Gastrocnemius medialis (tissue), 4 donors: ENCODE results near the gene RTN4RL1. TPM values are rescaled to one million over a fixed set of nuclear protein-coding genes. Genes with fewer than 3 reads are reported as not detected.
A peak's percentile ranks its signal among the peaks of the same experiment; 100 is the strongest.

Experiments used
- ATAC-seq, 2 donors: fragments of 150-250 bp; one replicate each; pipeline ENCODE4 v1.9.1; 2016
- DNase-seq, 2 donors: peaks; one replicate each; pipeline ENCODE4 v3.0.0-alpha.2; 2019
- H3K27ac ChIP-seq, 4 donors: fragments of 200-600 bp; sonication (generic); 1 replicate in 1 of 4; 2 replicates in 3 of 4; pipeline ENCODE4 v1.5.1; 2016 to 2018; ENCODE audit warnings: mild to moderate bottlenecking in 2 of 4, moderate library complexity in 1 of 4
- H3K27me3 ChIP-seq, 3 donors: fragments of 200-600 bp; sonication (generic) in 2 of 3; 1 replicate in 1 of 3; 2 replicates in 2 of 3; pipeline versions ENCODE4 v1.5.1 to v1.6.0; 2016 to 2019; ENCODE audit warnings: mild to moderate bottlenecking in 1 of 3, moderate library complexity in 1 of 3
- H3K36me3 ChIP-seq, 2 donors: fragments of 200-600 bp; sonication (generic) in 1 of 2; one replicate each; pipeline ENCODE4 v1.5.1; 2017 to 2018
- H3K4me1 ChIP-seq, 2 donors: fragments of 200-600 bp; sonication (generic) in 1 of 2; one replicate each; pipeline ENCODE4 v1.5.1; 2016 to 2017; ENCODE audit warnings: mild to moderate bottlenecking in 2 of 2
- H3K4me3 ChIP-seq, 4 donors: fragments of 200-600 bp; sonication (generic) in 3 of 4; 1 replicate in 1 of 4; 2 replicates in 3 of 4; pipeline ENCODE4 v1.5.1; 2016 to 2019; ENCODE audit warnings: mild to moderate bottlenecking in 2 of 4
- H3K9me3 ChIP-seq, 3 donors: fragments of 200-600 bp; sonication (generic) in 2 of 3; 1 replicate in 1 of 3; 2 replicates in 2 of 3; pipeline ENCODE4 v1.5.1; 2016 to 2019
- POLR2A ChIP-seq, 2 donors: fragments of 450-650 bp; IDR thresholded peaks; one replicate each; pipeline ENCODE4 v1.6.1; 2017; ENCODE audit warnings: antibody characterized with exemption in 2 of 2, mild to moderate bottlenecking in 2 of 2, moderate library complexity in 2 of 2
- in situ Hi-C, 4 donors: fragments of 200-750 bp; cut with MboI; loops; one replicate each; pipeline versions ENCODE4 v1.15.0 to v1.8.0; 2017; ENCODE audit warnings: low sequenced_read_pairs in 4 of 4
- intact Hi-C: fragments of 100-400 bp; cut with DNase I; formaldehyde crosslinking; loops from one replicate; pipeline ENCODE4 v1.15.1; 2023; ENCODE audit warnings: low total_unique reads
- total RNA-seq, 4 donors: library from RNA; depleted of rRNA; stranded (reverse); fragments of >200 nt; gene quantifications; one replicate each; pipeline versions ENCODE4 v1.1.0 to v1.2.3, GENCODE V29; 2016
- TF ChIP-seq, protein P1 (sequence below), 5 experiments: fragments of 450-650 bp in 3 of 5; fragments of 200-600 bp in 2 of 5; sonication (generic) in 2 of 5; IDR thresholded peaks in 4 of 5; conservative IDR thresholded peaks in 1 of 5; 1 replicate in 4 of 5; 2 replicates in 1 of 5; pipeline ENCODE4 v1.5.1; 2016 to 2019; ENCODE audit warnings: antibody characterized with exemption in 5 of 5, mild to moderate bottlenecking in 3 of 5, moderate library complexity in 3 of 5

RTN4RL1 gene
- total RNA-seq, 4 donors from 2014 or later, result 0.31 to 1.7 (median 1.2) TPM

DNA sequence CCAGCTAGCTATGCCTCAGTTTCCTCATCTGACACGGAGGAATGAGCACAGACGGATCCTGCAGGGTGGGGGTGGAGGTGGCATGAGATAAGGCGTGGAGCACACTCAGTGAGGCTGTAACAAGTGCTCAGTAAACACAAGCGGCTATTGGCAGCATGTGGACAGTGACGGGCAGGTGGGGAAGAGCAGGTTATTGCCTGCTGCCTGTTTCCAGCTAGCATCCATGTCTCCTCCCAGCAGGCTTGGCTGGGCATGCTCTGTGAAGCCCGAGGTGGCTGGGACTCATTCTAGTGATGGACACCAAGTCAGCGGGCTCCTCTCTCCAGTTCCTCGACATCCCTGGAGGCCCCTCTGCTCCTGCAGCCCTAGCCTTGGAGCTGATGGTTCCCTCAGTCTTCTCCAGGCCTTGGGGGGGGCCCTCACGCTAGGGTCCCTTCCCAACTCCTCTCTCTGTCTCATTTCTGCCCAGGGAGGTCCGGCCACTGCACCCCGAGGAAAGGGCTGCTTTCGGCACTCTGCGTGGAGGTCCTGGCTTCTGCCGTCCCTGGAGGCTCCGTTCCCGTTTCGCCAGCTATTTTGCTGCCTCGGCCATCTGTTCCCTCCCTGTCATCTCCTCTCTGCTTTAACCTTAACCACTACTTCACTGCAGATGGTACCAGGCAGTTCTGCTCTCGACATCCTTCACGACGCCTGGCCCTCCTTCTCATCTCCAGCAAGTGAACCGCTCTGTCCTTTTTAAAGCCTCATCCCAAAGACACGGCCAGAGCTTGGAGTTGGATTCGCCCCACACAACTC, 6.2 kb downstream of the RTN4RL1 start:
- intact Hi-C loops, result no loop called here
- DNase-seq, result no peak
- no peak overlapping the region for H3K4me3 ChIP-seq
- no peak for TF ChIP-seq POLR2A (IDR thresholded peaks at IDR 0.05)
- TF ChIP-seq, protein P1, sequence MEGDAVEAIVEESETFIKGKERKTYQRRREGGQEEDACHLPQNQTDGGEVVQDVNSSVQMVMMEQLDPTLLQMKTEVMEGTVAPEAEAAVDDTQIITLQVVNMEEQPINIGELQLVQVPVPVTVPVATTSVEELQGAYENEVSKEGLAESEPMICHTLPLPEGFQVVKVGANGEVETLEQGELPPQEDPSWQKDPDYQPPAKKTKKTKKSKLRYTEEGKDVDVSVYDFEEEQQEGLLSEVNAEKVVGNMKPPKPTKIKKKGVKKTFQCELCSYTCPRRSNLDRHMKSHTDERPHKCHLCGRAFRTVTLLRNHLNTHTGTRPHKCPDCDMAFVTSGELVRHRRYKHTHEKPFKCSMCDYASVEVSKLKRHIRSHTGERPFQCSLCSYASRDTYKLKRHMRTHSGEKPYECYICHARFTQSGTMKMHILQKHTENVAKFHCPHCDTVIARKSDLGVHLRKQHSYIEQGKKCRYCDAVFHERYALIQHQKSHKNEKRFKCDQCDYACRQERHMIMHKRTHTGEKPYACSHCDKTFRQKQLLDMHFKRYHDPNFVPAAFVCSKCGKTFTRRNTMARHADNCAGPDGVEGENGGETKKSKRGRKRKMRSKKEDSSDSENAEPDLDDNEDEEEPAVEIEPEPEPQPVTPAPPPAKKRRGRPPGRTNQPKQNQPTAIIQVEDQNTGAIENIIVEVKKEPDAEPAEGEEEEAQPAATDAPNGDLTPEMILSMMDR (IDR thresholded peaks at IDR 0.05 in 4 of 5, conservative IDR thresholded peaks at IDR 0.05 in 1 of 5), result no peak
- H3K27ac ChIP-seq, result no peak overlapping the region
- H3K27me3 ChIP-seq, result no peaks in the 10 kb centered on the region
- in situ Hi-C loops, result no loop called here
- no peaks in the 10 kb centered on the region for H3K9me3 ChIP-seq
- no peak for ATAC-seq
- H3K4me1 ChIP-seq, result peaks cover 5 to 10% of the 10 kb centered on the region in 2 donors
- H3K36me3 ChIP-seq, result no peaks in the 10 kb centered on the region

DNA sequence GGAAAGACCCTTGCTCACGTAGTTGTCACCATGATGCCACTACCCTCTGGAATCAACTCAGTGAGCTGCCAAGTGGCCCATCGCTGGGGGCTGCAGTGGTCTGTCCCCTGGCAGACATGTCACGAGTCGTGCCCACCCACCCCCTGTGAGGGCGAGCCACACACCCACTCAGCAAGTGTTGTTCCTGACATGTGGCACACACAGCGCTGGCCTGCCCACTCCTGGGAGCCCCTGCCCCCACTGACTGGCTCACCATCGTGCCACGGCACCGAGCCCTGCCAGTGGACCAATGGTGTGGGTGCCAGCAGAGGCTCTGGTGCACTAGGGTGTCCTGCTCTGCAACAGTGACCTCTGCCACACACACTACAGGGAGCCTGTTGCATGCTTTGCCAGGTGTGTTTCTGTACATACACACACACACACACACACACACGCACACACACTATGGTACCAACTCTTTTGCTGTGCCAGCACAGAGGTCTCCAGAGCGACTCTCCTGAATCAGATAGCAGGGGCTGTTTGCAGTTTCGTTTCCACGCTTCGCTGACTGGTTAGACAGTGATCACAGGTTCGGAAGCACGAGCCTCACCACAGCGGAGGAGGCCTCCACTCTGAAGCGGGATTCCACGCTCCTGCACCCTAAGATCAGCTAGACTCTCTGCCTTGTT, 7.7 kb downstream of the RTN4RL1 start:
- TF ChIP-seq POLR2A (IDR thresholded peaks at IDR 0.05), result no peak
- TF ChIP-seq, protein P1 (IDR thresholded peaks at IDR 0.05 in 4 of 5, conservative IDR thresholded peaks at IDR 0.05 in 1 of 5), result no peak
- H3K27me3 ChIP-seq, result no peaks in the 10 kb centered on the region
- DNase-seq, result no peak
- H3K27ac ChIP-seq, result no peak overlapping the region
- no peak overlapping the region for H3K4me3 ChIP-seq
- ATAC-seq, result no peak
- H3K9me3 ChIP-seq, result no peaks in the 10 kb centered on the region
- peaks cover 4 to 10% of the 10 kb centered on the region in 2 donors for H3K4me1 ChIP-seq
- intact Hi-C loops (no loop called here), in situ Hi-C loops (no loop called here)
- no peaks in the 10 kb centered on the region for H3K36me3 ChIP-seq

DNA sequence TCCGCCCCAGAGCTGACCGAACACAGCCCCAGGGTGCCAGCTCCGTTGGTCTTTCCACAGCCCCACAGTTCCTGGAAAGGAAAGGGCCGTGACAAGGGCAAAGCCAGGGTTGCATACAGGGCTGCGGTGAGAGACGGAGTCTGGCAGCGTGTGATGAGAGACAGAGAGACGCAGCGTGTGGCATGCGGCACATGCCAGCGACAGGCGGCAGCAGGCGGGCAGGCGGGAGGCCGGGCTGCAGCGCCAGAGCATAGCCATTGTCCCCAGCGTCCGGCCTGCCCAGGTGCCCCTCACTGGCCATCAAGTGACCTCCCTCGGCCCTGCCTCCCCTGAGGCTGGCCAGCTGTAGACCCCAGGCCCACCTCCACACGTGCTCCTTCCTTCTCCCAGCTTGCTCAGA, 8.6 kb downstream of the RTN4RL1 start:
- no peaks in the 10 kb centered on the region for H3K9me3 ChIP-seq
- H3K27me3 ChIP-seq, result no peaks in the 10 kb centered on the region
- intact Hi-C loops, result no loop called here
- no peak overlapping the region for H3K27ac ChIP-seq
- H3K4me3 ChIP-seq, result no peak overlapping the region
- ATAC-seq (no peak), DNase-seq (peak in 1 of 2 donors; percentile 9)
- no peaks in the 10 kb centered on the region for H3K36me3 ChIP-seq
- TF ChIP-seq, protein P1 (IDR thresholded peaks at IDR 0.05 in 4 of 5, conservative IDR thresholded peaks at IDR 0.05 in 1 of 5), result no peak
- no peak for TF ChIP-seq POLR2A (IDR thresholded peaks at IDR 0.05)
- in situ Hi-C loops, result no loop called here
- peaks cover 13 to 19% of the 10 kb centered on the region in 2 donors for H3K4me1 ChIP-seq

DNA sequence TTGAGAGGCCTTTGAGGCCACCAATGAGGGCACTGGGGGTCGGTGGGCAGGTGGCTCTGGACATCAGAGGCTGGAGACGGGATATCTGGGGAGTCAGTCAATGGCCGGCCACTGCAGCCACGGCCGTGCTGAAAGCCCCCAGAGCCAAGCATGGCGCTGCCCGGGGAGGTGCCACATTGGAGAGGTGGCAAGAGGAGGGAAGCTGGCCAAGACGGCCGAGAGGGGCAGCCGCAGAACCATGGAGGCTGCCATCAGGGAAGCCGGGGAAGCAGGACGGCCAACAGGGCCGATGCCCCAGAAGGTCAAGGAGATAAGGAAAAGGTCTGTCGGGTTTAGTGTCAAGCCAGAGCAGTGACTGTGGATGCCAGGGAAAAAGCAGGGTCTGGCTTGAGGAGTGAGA, 9.8 kb downstream of the RTN4RL1 start:
- H3K36me3 ChIP-seq, result no peaks in the 10 kb centered on the region
- peaks cover 13 to 15% of the 10 kb centered on the region in 2 donors for H3K4me1 ChIP-seq
- TF ChIP-seq, protein P1 (IDR thresholded peaks at IDR 0.05 in 4 of 5, conservative IDR thresholded peaks at IDR 0.05 in 1 of 5), result no peak
- no peak for TF ChIP-seq POLR2A (IDR thresholded peaks at IDR 0.05)
- ATAC-seq, result no peak
- in situ Hi-C loops (no loop called here), intact Hi-C loops (no loop called here)
- H3K27me3 ChIP-seq, result no peaks in the 10 kb centered on the region
- H3K27ac ChIP-seq, result no peak overlapping the region
- no peaks in the 10 kb centered on the region for H3K9me3 ChIP-seq
- no peak overlapping the region for H3K4me3 ChIP-seq
- DNase-seq, result no peak
